ENCODE results near the gene MYBBP1A. TPM values are rescaled to one million over a fixed set of nuclear protein-coding genes. Genes with fewer than 3 reads are reported as not detected.
A peak's percentile ranks its signal among the peaks of the same experiment; 100 is the strongest.

MYBBP1A gene
- total and polyA plus RNA-seq, 2 experiments from 2014 or later: 70.7 to 213 TPM

DNA sequence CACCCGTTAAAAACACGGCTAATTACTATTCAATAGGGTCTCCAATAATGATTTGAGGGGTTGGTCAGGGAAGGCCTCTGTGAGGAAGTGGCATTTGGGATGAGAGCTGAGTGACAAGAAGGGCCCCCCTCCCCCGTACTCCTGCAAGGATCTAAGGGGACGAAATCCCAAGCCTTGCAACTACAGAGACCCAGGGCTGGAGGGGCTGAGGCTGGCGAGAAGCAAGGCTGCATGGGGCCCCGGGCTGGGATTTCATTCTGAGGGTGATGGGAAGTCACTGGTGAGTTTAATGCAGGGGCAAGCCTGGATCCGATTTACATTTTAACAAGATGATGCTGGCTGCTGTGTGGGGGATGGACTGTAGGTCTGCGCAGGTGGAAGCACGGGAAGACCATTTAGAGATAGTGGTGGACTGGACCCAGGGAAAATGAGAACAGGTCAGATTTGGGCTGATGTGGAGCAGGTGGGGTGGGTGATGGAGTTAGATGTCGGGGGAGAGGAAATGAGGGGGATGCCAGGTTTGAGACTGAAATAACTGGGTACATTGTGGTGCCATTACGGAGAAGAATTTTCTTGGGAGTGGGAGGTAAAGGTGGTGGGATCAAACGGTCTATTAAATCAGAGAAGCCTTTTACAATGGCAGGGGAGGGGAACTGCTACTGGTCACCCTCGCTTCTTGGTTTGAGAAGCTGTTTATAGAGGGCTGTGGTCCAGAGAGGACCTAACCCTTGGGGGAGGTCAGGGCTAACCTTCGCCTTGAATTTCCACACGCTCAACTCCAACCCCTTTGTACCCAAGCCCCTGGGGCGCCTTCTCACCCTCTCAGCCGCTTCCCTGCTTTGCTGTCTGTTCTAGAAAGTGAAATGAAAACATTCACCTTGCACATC lies 932 bp upstream of the MYBBP1A start:
- H3K27me3 Mint-ChIP-seq (ENCODE audit: insufficient read depth, low read depth, poor library complexity): peaks cover 11% of the 10 kb centered on the region
- Histone ChIP-seq H3K36me3 (ENCODE audit: insufficient read depth) (peaks cover 14% of the 10 kb centered on the region), H3K9me2 (ENCODE audit: insufficient read depth) (no peaks in the 10 kb centered on the region), H3K27ac (ENCODE audit: low read depth) (peak overlapping the region; percentile 79), H3K4me3 (peak overlapping the region; percentile 93), H4K20me1 (replicated peaks; ENCODE audit: insufficient read depth) (no peaks in the 10 kb centered on the region; the same call in none of the 2 replicates), H3K27me3 (ENCODE audit: insufficient read depth) (no peaks in the 10 kb centered on the region), H3K4me2 (peak overlapping the region; percentile 84), H2AFZ (peak overlapping the region; percentile 70), H3F3A (replicated peaks; ENCODE audit: low read depth) (peaks cover 11% of the 10 kb centered on the region; the same call in 1 of the 2 replicates), H3K4me1 (ENCODE audit: insufficient read depth) (peaks cover 20% of the 10 kb centered on the region), H3K79me2 (replicated peaks; ENCODE audit: insufficient read depth) (peaks cover 30% of the 10 kb centered on the region)
- peaks cover 40% of the 10 kb centered on the region for H3K36me3 Mint-ChIP-seq (ENCODE audit: low read depth)
- ATAC-seq: peak; percentile 19
- TF ChIP-seq POLR2AphosphoS5 (IDR thresholded peaks at IDR 0.05; ENCODE audit: low read depth) (no peak), NANOG (IDR thresholded peaks at IDR 0.05; ENCODE audit: borderline replicate concordance) (no peak), CREB1 (CRISPR knock-in tag; IDR thresholded peaks at IDR 0.05; ENCODE audit: low read depth) (no peak), EZH2phosphoT487 (IDR thresholded peaks at IDR 0.05; ENCODE audit: unreplicated experiment) (no peak), STAT1 (IDR thresholded peaks at IDR 0.05; ENCODE audit: unreplicated experiment) (no peak), EZH2 (IDR thresholded peaks at IDR 0.05; ENCODE audit: low read depth, unreplicated experiment) (no peak), ZNF331 (CRISPR knock-in tag; IDR thresholded peaks at IDR 0.05; ENCODE audit: low read depth) (no peak), ZNF114 (CRISPR knock-in tag; IDR thresholded peaks at IDR 0.05) (no peak), JUNB (IDR thresholded peaks at IDR 0.05; ENCODE audit: unreplicated experiment) (no peak)
- TF ChIP-seq, protein P1, sequence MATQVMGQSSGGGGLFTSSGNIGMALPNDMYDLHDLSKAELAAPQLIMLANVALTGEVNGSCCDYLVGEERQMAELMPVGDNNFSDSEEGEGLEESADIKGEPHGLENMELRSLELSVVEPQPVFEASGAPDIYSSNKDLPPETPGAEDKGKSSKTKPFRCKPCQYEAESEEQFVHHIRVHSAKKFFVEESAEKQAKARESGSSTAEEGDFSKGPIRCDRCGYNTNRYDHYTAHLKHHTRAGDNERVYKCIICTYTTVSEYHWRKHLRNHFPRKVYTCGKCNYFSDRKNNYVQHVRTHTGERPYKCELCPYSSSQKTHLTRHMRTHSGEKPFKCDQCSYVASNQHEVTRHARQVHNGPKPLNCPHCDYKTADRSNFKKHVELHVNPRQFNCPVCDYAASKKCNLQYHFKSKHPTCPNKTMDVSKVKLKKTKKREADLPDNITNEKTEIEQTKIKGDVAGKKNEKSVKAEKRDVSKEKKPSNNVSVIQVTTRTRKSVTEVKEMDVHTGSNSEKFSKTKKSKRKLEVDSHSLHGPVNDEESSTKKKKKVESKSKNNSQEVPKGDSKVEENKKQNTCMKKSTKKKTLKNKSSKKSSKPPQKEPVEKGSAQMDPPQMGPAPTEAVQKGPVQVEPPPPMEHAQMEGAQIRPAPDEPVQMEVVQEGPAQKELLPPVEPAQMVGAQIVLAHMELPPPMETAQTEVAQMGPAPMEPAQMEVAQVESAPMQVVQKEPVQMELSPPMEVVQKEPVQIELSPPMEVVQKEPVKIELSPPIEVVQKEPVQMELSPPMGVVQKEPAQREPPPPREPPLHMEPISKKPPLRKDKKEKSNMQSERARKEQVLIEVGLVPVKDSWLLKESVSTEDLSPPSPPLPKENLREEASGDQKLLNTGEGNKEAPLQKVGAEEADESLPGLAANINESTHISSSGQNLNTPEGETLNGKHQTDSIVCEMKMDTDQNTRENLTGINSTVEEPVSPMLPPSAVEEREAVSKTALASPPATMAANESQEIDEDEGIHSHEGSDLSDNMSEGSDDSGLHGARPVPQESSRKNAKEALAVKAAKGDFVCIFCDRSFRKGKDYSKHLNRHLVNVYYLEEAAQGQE (IDR thresholded peaks at IDR 0.05; ENCODE audit: unreplicated experiment): no peak
- TF ChIP-seq, protein P2, sequence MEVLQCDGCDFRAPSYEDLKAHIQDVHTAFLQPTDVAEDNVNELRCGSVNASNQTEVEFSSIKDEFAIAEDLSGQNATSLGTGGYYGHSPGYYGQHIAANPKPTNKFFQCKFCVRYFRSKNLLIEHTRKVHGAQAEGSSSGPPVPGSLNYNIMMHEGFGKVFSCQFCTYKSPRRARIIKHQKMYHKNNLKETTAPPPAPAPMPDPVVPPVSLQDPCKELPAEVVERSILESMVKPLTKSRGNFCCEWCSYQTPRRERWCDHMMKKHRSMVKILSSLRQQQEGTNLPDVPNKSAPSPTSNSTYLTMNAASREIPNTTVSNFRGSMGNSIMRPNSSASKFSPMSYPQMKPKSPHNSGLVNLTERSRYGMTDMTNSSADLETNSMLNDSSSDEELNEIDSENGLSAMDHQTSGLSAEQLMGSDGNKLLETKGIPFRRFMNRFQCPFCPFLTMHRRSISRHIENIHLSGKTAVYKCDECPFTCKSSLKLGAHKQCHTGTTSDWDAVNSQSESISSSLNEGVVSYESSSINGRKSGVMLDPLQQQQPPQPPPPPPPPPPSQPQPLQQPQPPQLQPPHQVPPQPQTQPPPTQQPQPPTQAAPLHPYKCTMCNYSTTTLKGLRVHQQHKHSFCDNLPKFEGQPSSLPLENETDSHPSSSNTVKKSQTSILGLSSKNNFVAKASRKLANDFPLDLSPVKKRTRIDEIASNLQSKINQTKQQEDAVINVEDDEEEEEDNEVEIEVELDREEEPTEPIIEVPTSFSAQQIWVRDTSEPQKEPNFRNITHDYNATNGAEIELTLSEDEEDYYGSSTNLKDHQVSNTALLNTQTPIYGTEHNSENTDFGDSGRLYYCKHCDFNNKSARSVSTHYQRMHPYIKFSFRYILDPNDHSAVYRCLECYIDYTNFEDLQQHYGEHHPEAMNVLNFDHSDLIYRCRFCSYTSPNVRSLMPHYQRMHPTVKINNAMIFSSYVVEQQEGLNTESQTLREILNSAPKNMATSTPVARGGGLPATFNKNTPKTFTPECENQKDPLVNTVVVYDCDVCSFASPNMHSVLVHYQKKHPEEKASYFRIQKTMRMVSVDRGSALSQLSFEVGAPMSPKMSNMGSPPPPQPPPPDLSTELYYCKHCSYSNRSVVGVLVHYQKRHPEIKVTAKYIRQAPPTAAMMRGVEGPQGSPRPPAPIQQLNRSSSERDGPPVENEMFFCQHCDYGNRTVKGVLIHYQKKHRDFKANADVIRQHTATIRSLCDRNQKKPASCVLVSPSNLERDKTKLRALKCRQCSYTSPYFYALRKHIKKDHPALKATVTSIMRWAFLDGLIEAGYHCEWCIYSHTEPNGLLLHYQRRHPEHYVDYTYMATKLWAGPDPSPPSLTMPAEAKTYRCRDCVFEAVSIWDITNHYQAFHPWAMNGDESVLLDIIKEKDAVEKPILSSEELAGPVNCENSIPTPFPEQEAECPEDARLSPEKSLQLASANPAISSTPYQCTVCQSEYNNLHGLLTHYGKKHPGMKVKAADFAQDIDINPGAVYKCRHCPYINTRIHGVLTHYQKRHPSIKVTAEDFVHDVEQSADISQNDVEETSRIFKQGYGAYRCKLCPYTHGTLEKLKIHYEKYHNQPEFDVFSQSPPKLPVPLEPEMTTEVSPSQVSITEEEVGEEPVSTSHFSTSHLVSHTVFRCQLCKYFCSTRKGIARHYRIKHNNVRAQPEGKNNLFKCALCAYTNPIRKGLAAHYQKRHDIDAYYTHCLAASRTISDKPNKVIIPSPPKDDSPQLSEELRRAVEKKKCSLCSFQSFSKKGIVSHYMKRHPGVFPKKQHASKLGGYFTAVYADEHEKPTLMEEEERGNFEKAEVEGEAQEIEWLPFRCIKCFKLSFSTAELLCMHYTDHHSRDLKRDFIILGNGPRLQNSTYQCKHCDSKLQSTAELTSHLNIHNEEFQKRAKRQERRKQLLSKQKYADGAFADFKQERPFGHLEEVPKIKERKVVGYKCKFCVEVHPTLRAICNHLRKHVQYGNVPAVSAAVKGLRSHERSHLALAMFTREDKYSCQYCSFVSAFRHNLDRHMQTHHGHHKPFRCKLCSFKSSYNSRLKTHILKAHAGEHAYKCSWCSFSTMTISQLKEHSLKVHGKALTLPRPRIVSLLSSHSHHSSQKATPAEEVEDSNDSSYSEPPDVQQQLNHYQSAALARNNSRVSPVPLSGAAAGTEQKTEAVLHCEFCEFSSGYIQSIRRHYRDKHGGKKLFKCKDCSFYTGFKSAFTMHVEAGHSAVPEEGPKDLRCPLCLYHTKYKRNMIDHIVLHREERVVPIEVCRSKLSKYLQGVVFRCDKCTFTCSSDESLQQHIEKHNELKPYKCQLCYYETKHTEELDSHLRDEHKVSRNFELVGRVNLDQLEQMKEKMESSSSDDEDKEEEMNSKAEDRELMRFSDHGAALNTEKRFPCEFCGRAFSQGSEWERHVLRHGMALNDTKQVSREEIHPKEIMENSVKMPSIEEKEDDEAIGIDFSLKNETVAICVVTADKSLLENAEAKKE (CRISPR knock-in tag; IDR thresholded peaks at IDR 0.05): no peak
- TF ChIP-seq, protein P3, sequence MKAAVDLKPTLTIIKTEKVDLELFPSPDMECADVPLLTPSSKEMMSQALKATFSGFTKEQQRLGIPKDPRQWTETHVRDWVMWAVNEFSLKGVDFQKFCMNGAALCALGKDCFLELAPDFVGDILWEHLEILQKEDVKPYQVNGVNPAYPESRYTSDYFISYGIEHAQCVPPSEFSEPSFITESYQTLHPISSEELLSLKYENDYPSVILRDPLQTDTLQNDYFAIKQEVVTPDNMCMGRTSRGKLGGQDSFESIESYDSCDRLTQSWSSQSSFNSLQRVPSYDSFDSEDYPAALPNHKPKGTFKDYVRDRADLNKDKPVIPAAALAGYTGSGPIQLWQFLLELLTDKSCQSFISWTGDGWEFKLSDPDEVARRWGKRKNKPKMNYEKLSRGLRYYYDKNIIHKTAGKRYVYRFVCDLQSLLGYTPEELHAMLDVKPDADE (IDR thresholded peaks at IDR 0.05): no peak
- TF ChIP-seq, protein P4, sequence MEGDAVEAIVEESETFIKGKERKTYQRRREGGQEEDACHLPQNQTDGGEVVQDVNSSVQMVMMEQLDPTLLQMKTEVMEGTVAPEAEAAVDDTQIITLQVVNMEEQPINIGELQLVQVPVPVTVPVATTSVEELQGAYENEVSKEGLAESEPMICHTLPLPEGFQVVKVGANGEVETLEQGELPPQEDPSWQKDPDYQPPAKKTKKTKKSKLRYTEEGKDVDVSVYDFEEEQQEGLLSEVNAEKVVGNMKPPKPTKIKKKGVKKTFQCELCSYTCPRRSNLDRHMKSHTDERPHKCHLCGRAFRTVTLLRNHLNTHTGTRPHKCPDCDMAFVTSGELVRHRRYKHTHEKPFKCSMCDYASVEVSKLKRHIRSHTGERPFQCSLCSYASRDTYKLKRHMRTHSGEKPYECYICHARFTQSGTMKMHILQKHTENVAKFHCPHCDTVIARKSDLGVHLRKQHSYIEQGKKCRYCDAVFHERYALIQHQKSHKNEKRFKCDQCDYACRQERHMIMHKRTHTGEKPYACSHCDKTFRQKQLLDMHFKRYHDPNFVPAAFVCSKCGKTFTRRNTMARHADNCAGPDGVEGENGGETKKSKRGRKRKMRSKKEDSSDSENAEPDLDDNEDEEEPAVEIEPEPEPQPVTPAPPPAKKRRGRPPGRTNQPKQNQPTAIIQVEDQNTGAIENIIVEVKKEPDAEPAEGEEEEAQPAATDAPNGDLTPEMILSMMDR (conservative IDR thresholded peaks at IDR 0.05; ENCODE audit: low read depth in 2 of 2): no peak
- peaks cover 34% of the 10 kb centered on the region for H3K4me1 Mint-ChIP-seq
- H3K9me3 Mint-ChIP-seq: no peaks in the 10 kb centered on the region
- H3K4me3 Mint-ChIP-seq: peak overlapping the region; percentile 96
- H3K27ac Mint-ChIP-seq: peak overlapping the region; percentile 93
- peak; percentile 60 for DNase-seq (ENCODE audit: low spot score)
